Measurements from ENCODE around the gene CHRDL2. TPM values are rescaled to one million over a fixed set of nuclear protein-coding genes. Genes with fewer than 3 reads are reported as not detected.

Gene CHRDL2
- total and polyA plus RNA-seq, 2 of the 4 experiments (the other 2 are of a cell fraction) = 0.80 TPM; not detected in 1

DNA sequence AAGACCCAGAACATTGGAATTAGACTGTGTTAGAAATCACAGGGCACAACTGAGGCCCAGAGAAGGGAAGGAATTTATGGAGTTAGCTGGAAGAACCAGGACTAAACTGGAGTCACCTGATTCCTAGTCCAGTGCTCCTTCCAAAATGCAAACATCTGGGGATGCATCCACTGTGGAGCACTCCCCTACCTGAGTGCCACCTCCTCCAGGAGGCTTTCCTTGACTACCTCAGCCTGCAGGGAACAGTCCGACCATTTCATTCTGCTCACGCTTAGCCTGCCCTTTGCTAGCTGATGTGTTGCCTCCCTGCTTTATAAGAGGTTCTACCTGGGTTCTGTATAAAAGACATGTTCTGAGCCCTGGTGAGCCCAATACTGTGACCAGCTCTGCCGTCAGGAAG lies 24.0 kb downstream of the CHRDL2 start:
- TF ChIP-seq, protein P1, sequence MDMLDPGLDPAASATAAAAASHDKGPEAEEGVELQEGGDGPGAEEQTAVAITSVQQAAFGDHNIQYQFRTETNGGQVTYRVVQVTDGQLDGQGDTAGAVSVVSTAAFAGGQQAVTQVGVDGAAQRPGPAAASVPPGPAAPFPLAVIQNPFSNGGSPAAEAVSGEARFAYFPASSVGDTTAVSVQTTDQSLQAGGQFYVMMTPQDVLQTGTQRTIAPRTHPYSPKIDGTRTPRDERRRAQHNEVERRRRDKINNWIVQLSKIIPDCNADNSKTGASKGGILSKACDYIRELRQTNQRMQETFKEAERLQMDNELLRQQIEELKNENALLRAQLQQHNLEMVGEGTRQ (IDR thresholded peaks at IDR 0.05; ENCODE audit: low read depth, low read length) = no peak
- TF ChIP-seq SMC3 (IDR thresholded peaks at IDR 0.05; ENCODE audit: low read depth, low read length) (no peak), RCOR1 (IDR thresholded peaks at IDR 0.05; ENCODE audit: insufficient replicate concordance, low read length) (no peak), RAD21 (IDR thresholded peaks at IDR 0.05; ENCODE audit: low read length) (no peak), FOS (IDR thresholded peaks at IDR 0.05; ENCODE audit: low read depth, low read length) (no peak), MAZ (IDR thresholded peaks at IDR 0.05; ENCODE audit: borderline replicate concordance, low read depth, low read length) (no peak), RFX5 (IDR thresholded peaks at IDR 0.05; ENCODE audit: low read depth, low read length) (no peak), CHD1 (IDR thresholded peaks at IDR 0.05; ENCODE audit: low read depth, low read length) (no peak), MXI1 (IDR thresholded peaks at IDR 0.05; ENCODE audit: borderline replicate concordance, low read depth, low read length) (no peak), CEBPB (IDR thresholded peaks at IDR 0.05; ENCODE audit: low read depth, low read length) (no peak)
- TF ChIP-seq, protein P2, sequence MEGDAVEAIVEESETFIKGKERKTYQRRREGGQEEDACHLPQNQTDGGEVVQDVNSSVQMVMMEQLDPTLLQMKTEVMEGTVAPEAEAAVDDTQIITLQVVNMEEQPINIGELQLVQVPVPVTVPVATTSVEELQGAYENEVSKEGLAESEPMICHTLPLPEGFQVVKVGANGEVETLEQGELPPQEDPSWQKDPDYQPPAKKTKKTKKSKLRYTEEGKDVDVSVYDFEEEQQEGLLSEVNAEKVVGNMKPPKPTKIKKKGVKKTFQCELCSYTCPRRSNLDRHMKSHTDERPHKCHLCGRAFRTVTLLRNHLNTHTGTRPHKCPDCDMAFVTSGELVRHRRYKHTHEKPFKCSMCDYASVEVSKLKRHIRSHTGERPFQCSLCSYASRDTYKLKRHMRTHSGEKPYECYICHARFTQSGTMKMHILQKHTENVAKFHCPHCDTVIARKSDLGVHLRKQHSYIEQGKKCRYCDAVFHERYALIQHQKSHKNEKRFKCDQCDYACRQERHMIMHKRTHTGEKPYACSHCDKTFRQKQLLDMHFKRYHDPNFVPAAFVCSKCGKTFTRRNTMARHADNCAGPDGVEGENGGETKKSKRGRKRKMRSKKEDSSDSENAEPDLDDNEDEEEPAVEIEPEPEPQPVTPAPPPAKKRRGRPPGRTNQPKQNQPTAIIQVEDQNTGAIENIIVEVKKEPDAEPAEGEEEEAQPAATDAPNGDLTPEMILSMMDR (conservative IDR thresholded peaks at IDR 0.05; ENCODE audit: low read depth, low read length) = no peak
- TF ChIP-seq, protein P3, sequence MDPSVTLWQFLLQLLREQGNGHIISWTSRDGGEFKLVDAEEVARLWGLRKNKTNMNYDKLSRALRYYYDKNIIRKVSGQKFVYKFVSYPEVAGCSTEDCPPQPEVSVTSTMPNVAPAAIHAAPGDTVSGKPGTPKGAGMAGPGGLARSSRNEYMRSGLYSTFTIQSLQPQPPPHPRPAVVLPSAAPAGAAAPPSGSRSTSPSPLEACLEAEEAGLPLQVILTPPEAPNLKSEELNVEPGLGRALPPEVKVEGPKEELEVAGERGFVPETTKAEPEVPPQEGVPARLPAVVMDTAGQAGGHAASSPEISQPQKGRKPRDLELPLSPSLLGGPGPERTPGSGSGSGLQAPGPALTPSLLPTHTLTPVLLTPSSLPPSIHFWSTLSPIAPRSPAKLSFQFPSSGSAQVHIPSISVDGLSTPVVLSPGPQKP (IDR thresholded peaks at IDR 0.05; ENCODE audit: borderline replicate concordance, low read depth, low read length) = no peak
- no peak overlapping the region for H2AFZ ChIP-seq (replicated peaks; ENCODE audit: low read length, poor library complexity)
- H2AK5ac ChIP-seq (ENCODE audit: low read depth, low read length) = peak overlapping the region; percentile 31; the same call in 1 of the 2 replicates
- H4K91ac ChIP-seq (ENCODE audit: insufficient read depth, low read depth, low read length) = no peak overlapping the region
- H3K79me1 ChIP-seq (ENCODE audit: low read depth in 1 of 2, low read length in 2 of 2) = no peaks in the 10 kb centered on the region
- CTCF ChIA-PET = no interaction called here
- H2AK9ac ChIP-seq (replicated peaks; ENCODE audit: low read depth, low read length, poor library complexity) = no peak overlapping the region
- H3K4me3 ChIP-seq (ENCODE audit: insufficient read depth, low read depth, low read length) = no peak overlapping the region
- H4K5ac ChIP-seq (ENCODE audit: low read depth, low read length) = no peak overlapping the region; the same call in 1 of the 2 replicates
- H3K23ac ChIP-seq (ENCODE audit: low read depth, low read length) = no peak overlapping the region
- H4K20me1 ChIP-seq (ENCODE audit: insufficient read depth, low read length) = no peaks in the 10 kb centered on the region
- ATAC-seq (ENCODE audit: low read depth) = no peak
- no peak overlapping the region for H3K4me2 ChIP-seq (ENCODE audit: low read depth, low read length)
- no peak overlapping the region for H2BK120ac ChIP-seq (ENCODE audit: low read depth, low read length)
- H2BK5ac ChIP-seq (ENCODE audit: low read depth, low read length, poor library complexity, severe bottlenecking) = no peak overlapping the region
- no peak overlapping the region for H2BK15ac ChIP-seq (ENCODE audit: low read depth, low read length)
- no peak overlapping the region for H3K18ac ChIP-seq (ENCODE audit: low read depth, low read length)
- POLR2A ChIA-PET (ENCODE audit: unreplicated experiment) = no interaction called here
- H3K9me1 ChIP-seq (ENCODE audit: insufficient read depth, low read length) = no peaks in the 10 kb centered on the region
- no peak overlapping the region for H3K56ac ChIP-seq (ENCODE audit: extremely low read depth, insufficient read depth, low read length)
- no peaks in the 10 kb centered on the region for H3K36me3 ChIP-seq (ENCODE audit: control insufficient read depth, insufficient read depth, low read length)
- WGBS, 2 experiments (ENCODE audit: extremely low coverage in 2 of 2, insufficient read length in 1 of 2) = 100% methylated on average over 1 of the region's 3 CpGs; no CpG with 5 or more reads in 1 of the 2 experiments
- in situ Hi-C loops (cut with MboI; ENCODE audit: low sequenced_read_pairs) = no loop called here
- dilution Hi-C loops (cut with HindIII; ENCODE audit: low sequenced_read_pairs, unreplicated experiment) = no loop called here
- no TSS peak for BruUV-seq (replicated peaks)
- no peaks in the 10 kb centered on the region for H3K27me3 ChIP-seq (ENCODE audit: control insufficient read depth, insufficient read depth, low read length)
- no peaks in the 10 kb centered on the region for H3K9me3 ChIP-seq (ENCODE audit: control insufficient read depth, insufficient read depth, low read length)
- no peak for DNase-seq
- intact Hi-C loops (cut with micrococcal nuclease) = no loop called here
- H3K4me1 ChIP-seq (ENCODE audit: control insufficient read depth, insufficient read depth, low read length) = peaks cover 10% of the 10 kb centered on the region; the same call in 1 of the 2 replicates
- H3K14ac ChIP-seq (replicated peaks; ENCODE audit: low read depth, low read length) = no peak overlapping the region
- no peak overlapping the region for H3K4ac ChIP-seq (ENCODE audit: low read depth, low read length)
- no peak overlapping the region for H2BK20ac ChIP-seq (ENCODE audit: low read depth, low read length)
- no peak overlapping the region for H4K8ac ChIP-seq (ENCODE audit: low read depth in 2 of 2, low read length in 2 of 2)
- no peak overlapping the region for H3K27ac ChIP-seq (ENCODE audit: insufficient read depth, low read length)
- H3K9ac ChIP-seq (ENCODE audit: low read depth, low read length) = no peak overlapping the region
